HG03460 (cell line): Measurements from ENCODE around the gene GMPR2.
"Not testable (repeated sequence)": the region's sequence is repeated elsewhere in the genome, so short reads cannot be mapped to it uniquely, and the experiment has no call there.

Experiments
- ATAC-seq: cut with Tn5 transposase; IDR thresholded peaks from one replicate; pipeline ENCODE4 v1.9.1; 2021; ENCODE audit not compliant: unreplicated experiment

GMPR2 gene

DNA sequence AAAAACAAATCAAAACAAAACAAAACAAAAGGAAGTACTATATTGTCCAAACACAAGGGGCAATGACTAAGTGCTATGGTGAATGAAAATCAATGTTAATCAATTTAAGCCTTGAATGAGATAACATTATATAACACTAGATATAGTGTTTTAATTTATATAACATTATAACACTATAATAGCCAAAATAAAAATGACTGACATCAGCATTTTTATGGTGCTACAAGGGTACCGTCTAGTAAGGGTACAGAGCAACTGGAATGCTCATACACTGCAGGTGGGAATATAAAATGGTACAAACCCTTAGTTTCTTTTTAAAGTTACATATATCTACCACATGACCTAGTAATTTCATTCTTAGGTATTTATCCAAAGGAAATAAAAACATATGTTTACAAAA lies 6.3 kb upstream of the GMPR2 start:
- no peak for ATAC-seq

DNA sequence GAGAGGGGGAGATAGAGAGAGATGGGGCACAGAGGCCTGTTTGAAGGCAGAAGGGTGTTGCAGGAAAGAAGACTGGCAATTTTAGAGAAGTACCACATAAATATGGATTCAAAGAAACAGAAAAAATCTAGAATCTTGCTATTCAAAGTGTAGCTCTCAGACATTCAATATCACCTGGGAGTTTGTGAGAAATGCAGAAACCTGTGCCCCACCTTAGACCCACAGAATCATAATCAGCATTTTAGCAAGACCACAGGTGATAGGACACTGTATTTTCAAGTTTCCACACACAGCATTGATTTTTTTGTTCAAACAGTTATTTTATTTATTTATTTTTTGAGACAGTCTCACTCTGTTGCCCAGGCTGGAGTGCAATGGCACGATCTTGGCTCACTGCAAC lies 3.8 kb upstream of the GMPR2 start:
- ATAC-seq = no peak

DNA sequence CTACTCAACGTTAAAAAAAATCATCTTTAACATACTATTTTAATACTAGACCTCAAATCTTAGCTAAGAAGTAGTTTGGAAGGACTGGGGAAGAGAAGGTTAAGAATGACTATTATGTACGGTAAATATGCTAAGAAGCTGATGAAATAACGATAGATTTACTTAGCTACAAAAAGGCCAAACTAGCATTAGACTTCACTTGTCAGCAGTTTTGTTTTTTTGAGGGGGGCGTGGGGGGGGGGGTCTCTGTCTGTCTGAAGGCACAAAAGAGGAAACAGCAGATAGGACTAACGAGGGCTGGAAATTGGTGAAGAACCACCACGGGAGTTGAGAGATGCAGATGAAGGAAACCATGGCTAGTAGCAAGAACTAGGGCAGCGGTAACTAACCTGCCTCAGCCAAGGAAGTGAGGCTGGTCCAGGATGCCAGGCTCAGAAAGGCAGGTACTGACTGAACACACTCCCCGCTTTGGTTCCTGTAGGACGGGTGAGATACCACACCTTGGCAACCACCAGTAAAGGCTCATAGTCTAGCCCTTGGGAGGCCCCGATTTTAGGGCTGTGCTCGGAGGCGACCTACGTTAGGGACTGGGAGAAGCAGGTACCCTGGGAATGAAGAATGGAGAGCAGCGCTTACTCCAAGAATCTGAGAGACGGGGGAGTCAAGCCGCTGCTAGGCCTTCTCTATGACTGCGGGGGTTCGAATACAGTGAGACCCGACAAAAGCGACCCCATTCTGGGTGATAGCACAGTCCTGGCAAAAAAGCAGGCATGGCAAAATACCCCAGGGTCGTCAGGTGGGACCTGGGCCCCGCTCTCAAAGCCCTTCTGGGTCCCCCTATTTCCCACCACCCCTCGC lies 1.2 kb upstream of the GMPR2 start:
- no peak for ATAC-seq

DNA sequence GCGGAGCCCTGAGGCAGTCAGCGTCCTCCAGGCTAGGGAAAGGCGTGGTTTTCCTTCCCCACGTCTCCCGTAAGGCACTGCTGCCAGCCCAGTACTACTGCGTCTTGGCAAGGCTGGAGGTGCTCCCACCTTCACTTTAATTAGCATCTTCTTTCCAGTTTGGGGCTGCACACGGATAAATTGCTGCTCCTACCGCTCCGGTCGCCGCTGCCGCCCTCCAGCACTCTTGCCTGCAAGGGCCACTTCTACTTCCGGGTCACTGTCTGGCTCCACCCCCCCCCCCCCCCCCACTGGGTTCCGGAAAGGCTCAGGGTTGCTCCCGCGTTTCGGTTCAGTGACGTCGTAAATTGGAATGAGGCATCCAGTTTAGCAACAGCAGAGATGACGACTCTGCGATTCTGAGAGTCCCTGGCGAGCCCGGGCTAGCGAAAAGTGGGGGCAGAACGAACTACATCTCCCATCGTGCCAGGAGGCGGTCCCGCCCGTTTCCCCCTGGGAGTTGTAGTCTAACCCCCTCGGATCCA lies 546 bp upstream of the GMPR2 start, which contains the start of gene NEDD8:
TSS of gene NEDD8 (minus strand) at position 247 of the 524 bp plus-strand sequence. CDS start at position 147, 100 bp downstream.
- ATAC-seq = peak; percentile 69

DNA sequence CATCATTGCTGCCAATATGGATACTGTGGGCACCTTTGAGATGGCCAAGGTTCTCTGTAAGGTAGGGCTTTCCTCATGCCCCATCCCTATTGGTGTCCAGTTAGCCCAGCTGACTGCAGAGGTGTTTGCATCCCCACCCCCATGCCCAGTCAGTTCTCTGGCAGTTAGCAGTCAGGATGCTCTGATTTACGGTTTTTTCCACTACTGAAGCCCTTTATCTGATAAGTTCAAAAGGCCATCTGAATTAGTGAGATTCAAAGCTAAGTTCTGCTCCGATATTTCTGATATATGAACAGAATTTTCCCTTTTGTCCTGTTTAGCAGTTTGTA lies 773 bp downstream of the GMPR2 start:
- no peak for ATAC-seq

DNA sequence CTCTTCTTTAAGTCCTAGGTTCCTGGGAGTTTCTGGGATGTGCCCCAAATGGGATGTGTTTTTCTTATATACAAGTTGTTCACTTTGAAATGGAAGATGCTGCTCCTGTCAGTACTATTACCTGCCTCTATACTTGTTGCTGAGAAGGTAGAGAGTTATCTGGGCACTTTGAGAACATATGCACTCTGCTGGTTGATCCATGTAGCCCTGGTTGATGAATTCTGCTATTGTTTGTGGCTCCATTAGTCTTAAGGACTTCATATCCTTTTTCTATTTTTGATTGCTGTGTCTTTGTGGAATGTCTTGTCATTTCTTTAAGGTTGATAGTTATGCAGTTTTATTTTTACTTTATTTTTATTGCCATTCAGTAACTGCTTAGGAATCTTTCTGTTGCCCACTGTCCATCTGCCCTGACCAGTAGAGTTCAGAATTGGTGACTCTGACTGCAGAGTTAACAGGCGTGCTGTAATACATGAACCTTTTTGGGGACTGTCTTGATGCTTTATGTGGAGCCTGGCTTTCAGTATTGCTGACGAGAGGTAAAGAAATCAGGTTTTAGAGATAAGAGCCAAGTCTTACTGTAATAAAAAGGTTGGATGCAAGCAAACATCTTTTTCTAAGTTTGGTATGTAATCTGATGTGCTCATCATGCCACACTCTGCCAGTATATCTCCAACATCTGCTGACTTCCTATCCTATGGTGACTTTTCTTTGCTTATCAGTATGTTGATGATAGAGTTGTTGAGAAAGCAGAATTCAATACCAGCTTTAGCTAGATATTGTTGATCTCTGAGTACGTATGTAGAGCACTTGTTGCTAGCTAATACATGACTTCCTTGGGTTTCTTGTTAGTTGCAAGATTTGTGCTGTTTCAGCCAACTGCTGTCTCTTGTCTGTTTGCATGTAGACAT lies 1.6 kb downstream of the GMPR2 start:
- ATAC-seq = no peak

DNA sequence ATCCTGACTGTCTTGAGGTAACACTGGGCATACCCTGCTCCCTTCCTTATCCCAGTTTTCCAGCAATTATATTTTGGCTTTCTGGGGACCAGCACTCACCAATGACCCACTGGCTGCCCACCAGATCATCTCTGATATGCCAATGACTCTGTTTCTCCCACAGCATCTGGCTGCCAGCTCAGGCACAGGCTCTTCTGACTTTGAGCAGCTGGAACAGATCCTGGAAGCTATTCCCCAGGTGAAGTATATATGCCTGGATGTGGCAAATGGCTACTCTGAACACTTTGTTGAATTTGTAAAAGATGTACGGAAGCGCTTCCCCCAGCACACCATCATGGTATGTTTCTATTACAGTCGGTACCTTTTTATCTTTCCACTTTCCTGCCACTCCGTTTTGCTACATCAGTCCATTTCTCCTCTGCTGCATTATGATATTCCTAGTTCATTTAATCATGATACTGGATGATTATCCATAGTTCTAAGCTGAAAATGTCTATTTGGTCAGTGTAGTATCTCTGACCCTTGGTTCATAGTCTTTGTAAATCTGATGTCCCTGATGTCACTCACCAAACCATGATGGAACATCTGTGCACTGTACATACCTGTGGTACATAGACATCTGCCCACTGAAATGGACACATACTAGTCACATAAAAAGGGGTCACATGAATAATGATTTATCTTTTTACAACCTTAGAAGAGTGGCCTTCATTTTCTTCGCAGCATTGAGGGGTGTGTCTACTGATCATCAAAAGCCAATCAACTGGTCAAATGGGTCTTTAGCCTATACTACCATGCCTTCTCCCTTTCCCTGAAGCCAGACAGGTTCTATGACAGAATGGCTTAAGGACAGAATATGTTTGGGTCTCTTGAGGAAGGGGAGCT lies 3.3 kb downstream of the GMPR2 start:
- ATAC-seq = no peak

DNA sequence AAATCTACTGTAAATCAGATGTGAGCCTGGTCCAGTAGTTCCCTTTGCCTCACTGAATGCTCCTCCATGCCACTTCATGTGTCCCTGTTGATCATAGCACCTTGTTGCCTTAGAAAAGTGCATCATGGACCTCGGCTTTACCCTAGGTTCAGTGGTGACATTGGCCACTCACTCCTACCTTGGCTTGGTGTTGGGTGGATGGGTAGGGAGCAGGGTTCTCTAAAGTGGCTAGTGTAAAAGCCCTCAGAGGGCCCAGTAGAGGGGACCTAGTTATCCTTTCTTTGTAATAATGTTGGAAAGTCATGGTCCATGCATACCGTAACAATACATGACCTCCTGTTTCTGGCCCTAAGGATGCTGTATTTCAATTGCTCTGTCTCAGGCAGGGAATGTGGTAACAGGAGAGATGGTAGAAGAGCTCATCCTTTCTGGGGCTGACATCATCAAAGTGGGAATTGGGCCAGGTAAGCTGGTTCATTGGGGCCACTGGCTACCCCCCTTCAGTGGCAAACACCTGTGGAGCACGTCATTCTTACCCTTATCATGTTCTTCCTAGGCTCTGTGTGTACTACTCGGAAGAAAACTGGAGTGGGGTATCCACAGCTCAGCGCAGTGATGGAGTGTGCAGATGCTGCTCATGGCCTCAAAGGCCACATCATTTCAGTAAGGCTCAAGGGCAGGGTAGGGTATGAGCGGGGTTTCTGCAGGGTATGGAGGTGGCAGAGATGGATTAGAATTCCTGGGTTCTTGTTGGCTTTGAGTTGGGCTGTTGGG lies 4.1 kb downstream of the GMPR2 start:
- ATAC-seq = no peak

DNA sequence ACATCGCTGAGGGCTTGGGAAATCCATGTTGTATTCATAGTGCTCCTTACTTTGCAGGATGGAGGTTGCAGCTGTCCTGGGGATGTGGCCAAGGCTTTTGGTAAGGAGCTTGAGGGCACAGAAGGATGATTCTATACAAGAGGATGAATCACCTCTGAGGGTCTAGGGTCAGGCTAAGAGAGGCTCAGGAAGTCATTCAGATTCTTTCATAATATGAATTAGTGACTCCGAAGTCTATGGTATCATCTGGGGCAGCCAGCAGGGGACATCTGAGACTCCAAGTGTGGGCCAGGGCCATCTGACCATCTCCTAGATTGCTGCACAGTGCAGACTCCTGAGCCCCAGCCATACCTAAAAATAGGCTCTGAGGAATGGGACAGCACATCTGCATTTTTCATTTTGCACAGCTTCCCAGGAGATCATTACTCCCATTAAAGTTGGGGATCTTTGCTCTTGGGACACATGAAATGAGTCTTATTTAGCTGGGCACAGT lies 4.8 kb downstream of the GMPR2 start:
- no peak for ATAC-seq

DNA sequence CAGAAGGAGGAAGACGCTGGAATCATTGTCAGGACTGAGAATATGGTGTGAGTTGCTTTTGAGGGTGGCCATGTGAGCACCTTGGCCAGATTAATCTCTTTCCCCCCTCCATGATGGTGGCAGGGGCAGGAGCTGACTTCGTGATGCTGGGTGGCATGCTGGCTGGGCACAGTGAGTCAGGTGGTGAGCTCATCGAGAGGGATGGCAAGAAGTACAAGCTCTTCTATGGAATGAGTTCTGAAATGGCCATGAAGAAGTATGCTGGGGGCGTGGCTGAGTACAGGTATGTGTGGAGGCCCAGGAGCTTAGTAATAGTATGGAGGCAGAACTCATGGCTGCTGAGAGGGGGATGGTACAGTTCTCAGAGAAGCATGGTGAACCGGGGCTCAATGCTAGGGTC lies 5.4 kb downstream of the GMPR2 start:
- no peak for ATAC-seq

DNA sequence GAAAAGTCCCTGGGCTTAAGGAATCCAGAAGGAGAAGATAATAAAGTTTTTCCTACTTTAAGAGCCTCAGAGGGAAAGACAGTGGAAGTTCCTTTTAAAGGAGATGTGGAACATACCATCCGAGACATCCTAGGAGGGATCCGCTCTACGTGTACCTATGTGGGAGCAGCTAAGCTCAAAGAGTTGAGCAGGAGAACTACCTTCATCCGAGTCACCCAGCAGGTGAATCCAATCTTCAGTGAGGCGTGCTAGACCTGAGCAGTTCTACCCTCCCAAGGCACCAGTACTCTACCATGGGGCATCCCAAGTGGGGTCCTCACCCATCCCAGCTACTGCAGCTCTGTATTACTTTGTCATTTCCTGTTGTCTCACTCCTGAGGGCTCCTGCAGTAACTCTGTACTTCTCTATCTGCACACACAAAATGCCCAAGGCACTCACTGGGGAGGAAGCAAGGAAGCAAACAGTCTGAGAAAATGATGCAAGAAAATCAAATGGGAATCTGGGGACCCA lies 5.9 kb downstream of the GMPR2 start:
- no peak for ATAC-seq

DNA sequence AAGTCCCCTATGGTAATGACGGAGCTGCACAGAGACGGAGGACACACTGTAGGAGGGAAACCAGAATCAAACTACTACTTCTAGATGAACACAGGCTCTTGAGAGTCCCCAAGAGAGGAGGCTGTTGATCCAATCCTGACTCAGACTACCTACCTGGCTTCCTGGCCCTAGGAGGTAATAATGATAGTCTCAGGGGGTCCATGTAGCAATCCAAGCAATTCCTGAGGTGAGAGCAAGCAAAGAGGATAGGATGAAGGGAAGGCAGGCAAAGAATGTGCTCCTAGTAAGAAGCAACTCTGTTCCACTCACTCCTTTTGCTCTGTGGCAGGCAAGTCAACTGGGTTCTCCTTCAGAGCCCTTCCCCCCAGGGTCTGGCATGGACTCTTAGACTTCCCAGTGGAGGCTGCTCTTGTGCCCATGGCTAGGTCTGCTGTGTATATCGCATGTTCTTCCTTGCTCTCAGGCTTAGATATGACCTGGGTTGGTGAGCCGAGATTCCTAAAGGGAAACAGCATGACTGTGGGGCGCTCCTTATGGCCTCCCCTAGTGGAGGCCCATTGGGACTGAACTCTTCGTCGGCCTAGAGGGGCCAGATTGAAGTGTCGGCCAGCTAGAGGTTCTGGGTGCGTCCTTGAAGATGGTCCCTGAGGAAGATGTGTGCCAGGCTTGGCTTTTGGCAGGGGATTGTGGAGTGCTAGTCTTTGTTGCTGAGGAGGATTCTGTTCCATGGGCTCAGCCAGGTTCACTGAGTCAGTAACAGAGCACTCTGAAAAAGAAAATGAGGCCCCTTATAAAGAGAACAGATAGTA lies 7.6 kb downstream of the GMPR2 start:
- ATAC-seq = no peak

DNA sequence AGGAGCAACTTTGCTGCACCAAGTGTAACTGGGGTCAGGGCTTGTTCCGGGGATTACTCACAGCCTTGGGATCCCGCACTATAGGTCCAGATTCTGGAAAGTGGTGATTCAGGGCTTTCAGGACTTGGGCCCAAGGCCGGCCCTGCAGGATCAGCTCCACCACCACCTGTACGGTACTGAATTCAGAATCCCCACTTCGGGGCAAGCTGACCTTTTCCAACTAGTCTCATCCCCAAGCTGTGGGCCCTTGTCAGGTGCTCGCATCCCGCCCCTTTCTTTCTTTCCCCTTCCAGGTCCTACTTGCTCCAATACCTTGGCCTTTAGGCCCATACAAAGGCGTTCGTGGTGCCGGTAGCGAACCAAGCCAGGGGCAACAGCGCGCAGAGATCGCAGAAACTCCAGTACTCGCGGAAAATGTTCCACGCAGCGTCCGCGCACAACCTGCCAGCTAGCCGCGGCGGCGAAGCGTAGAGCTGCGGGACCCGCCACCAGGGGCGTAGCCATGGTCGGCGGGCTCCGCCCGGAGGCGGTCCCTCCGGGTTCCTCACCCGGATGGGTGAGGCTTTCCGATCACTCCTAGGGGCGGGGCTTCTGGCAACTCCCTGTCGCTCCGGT lies 9.2 kb downstream of the GMPR2 start:
- ATAC-seq = peak; percentile 78

DNA sequence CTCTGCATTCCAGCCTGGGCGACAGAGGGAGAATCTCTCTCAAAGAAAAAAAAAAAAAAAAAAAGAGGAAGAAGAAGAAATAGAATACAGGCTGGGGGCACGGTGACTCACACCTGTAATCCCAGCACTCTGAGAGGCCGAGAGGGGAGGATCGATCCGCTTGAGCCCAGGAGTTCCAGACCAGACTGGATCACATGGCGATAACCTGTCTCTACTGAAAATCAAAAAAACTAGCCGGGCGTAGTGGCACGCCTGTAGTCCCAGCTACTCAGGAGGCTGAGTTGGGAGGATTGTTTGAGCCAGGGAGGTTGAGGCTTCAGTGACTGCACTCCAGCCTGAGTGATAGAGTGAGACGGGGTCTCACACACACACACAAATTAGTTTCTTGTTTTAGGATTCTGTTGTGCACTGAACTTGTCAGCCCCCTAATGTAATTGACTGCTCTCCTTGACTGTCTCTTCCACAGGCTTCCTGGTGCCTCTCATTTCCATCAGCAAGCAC lies 10.7 kb downstream of the GMPR2 start:
- ATAC-seq = no peak

DNA sequence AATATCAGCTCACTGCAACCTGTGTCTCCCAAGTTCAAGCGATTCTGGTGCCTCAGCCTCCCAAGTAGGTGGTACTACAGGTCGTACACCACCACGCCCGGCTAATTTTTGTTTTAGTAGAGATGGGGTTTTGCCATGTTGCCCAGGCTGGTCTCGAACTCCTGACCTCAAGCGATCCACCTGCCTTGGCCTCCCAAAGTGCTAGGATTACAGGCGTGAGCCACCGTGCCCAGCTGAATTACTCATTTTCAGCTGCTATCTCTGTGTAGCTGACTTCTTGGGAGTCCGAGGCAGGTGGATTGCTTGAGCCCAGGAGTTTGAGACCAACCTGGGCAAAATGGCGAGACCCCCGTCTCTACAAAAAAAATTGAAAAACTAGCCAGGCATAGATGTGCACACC lies 12.6 kb downstream of the GMPR2 start:
- not testable (repeated sequence) for ATAC-seq

DNA sequence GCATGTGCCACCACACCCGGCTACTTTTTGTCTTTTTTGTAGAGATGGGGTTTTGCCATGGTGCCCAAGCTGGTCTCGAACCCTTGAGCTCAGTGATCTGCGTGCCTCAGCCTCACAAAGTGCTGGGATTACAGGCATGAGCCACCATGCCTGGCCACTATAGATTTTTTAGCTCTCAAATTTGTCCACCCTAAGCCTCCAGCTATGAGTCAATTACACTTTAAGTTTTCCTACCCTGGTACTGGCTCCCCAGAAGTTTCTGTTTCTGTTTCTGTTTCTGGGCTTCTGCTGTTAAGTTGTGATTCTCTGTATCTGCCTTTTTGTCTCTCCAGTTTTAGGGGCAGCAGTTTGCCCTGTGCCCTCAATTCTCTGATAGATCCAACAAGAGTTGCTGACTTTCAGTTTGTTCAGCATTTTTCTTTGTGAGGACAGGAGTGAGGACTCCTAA lies 14.1 kb downstream of the GMPR2 start:
- ATAC-seq = no peak

DNA sequence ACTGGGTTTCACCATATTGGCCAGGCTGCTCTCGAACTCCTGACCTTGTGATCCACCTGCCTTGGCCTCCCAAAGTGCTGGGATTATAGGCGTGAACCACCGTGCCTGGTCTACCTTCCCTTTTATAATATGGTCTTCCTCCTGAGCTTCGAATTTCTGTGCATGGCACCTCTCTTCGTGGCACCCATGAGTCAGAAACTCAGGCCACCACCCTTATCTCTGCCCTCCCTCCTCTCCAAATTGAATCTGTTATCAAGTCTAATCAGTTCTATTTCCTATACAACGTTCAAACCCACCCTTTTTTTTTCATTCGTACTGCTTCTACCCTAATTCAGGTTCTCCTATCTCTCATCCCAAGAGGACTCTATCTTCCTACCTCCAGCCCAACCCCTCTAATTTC lies 14.7 kb downstream of the GMPR2 start:
- no peak for ATAC-seq
